HFF-Myc (cell line): ENCODE results near the gene ACACB.

Source experiments
- DNase-seq: peaks from one replicate; pipeline ENCODE4 v3.0.0-alpha.2; 2011; ENCODE audit warnings: low read depth; ENCODE audit errors: extremely low read depth
- H3K4me3 ChIP-seq: replicated peaks from 2 replicates; pipeline ENCODE4 v1.5.1; 2011; ENCODE audit warnings: low read depth, mild to moderate bottlenecking, control low read depth, low read length
- TF ChIP-seq, protein P1 (sequence below): IDR thresholded peaks from 2 replicates; pipeline ENCODE4 v1.5.1; 2012; ENCODE audit warnings: mild to moderate bottlenecking, low read depth, low read length, control low read depth; ENCODE audit errors: missing control alignments

Gene ACACB

DNA sequence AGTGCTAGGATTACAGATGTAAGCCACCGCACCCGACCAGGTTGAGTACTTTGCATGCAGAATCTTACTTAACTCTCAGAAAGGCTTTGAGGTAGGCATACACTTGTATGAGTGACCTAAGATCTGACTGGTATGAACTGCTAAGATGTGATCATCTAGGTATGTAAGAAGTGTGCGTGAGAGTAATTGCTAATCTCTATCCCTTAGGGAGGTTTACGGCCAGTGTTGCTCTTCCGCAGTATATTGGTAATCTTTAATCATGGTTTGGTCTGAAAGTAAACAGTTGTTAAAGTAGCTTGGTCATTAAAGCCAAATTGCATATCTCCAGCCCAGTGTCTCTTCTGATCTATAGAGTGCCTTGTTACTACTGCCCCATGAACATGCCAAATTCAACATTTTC lies 11.2 kb upstream of the ACACB start:
- H3K4me3 ChIP-seq: no peak overlapping the region
- DNase-seq: no peak
- TF ChIP-seq, protein P1, sequence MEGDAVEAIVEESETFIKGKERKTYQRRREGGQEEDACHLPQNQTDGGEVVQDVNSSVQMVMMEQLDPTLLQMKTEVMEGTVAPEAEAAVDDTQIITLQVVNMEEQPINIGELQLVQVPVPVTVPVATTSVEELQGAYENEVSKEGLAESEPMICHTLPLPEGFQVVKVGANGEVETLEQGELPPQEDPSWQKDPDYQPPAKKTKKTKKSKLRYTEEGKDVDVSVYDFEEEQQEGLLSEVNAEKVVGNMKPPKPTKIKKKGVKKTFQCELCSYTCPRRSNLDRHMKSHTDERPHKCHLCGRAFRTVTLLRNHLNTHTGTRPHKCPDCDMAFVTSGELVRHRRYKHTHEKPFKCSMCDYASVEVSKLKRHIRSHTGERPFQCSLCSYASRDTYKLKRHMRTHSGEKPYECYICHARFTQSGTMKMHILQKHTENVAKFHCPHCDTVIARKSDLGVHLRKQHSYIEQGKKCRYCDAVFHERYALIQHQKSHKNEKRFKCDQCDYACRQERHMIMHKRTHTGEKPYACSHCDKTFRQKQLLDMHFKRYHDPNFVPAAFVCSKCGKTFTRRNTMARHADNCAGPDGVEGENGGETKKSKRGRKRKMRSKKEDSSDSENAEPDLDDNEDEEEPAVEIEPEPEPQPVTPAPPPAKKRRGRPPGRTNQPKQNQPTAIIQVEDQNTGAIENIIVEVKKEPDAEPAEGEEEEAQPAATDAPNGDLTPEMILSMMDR: no peak

DNA sequence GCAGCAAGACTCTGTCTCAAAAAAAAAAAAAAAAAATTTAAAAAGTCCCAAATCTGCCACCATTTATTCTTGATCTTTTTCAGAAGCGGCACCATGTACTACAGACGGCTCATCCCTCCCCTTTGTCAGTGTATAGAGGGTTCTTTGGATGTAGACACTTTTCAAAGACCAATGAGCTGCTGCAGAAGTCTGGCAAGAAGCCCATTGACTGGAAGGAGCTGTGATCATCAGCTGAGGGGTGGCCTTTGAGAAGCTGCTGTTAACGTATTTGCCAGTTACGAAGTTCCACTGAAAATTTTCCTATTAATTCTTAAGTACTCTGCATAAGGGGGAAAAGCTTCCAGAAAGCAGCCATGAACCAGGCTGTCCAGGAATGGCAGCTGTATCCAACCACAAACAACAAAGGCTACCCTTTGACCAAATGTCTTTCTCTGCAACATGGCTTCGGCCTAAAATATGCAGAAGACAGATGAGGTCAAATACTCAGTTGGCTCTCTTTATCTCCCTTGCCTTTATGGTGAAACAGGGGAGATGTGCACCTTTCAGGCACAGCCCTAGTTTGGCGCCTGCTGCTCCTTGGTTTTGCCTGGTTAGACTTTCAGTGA lies 6.5 kb upstream of the ACACB start:
- TF ChIP-seq, protein P1: no peak
- DNase-seq: no peak
- H3K4me3 ChIP-seq: no peak overlapping the region

DNA sequence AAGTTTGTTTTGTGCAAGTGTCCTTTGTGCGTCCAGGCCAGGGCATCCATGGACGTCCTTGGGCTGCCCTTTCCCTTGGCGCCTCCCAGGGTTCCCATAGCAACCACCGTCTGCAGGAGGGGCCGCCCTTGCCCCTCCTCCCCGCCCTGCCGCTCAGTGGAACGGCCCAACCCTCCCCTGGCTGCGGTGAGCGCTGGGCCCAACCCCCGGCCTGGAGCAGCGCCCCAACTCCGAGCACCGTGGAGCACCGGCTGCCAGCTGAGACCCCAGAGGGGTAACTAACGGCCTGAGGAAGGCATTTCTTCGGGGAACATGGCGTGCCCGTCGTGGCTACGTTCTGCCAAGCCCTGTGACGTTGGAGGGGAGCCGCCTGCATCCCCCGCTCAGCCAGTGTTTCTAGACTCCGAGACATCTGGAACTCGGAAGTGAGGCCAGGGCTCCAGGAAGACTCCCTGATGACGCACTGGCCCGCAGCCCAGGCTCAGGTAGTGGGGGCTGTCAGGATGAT lies 5.3 kb upstream of the ACACB start:
- TF ChIP-seq, protein P1: no peak
- peak overlapping the region; percentile 43 for H3K4me3 ChIP-seq
- DNase-seq: peak; percentile 62

DNA sequence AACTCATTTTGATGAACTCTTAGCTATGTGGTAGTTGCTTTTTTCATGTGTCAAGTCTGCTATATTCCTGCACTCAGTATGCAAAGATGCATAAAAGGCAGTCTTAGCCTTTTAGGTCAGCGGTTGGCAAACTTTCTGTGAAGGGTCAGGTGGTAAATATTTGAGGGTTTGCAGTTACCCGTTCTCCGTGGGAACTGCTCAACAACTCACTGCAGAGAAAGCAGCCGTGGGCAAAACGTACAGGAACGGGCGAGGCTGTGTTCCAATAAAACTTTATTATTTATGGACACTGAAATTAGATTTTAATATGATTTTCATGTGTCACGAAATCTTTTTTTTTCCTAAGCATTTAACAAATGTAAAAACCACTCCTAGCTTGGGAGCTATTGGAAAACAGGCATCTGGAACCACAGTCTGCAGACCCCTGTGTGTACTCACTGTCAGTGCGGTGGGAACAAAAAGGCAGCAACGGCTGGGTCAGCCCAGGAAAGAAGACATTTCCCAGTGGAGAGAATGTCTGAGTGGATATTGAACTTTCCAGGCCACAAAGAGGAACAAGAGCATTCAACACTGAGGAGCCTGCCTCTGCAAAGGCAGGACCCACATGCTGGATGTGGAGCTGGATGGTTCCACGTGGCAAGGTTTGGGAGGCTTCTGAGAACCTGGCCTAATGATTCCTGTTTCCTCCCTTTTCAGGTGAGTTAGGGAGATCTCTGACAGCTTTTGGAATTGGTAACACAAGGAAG lies 3.5 kb upstream of the ACACB start:
- no peak for DNase-seq
- TF ChIP-seq, protein P1: no peak
- H3K4me3 ChIP-seq: no peak overlapping the region

DNA sequence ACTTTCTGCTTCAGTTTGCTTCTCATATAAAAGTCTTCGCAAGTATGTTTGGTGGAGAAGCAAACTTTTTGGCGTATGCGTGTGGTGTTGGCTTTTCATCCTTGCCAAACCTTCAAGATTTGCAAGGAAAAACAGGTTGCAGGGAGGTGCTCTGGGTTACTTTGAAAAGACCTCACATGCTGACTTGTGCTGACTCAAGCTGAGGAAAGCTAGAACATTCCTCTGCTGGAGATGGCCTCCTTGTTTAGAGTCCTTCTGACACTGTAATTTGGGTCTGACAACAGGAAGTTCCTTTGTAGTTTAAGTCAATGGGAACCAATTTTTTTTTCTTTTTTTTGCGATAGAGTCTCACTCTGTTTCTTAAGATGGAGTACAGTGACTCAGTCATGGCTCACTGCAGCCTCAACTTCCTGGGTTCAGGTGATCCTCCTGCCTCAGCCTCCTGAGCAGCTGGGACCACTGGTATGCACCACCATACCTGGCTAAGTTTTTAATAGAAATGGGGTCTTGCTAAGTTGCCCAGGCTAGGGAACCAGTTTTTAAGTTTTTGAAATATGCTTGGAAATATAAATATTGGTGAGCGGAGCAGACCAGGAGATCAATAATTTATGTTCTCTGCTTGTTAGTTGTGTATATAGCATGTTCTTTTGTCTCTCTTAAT lies 2.6 kb upstream of the ACACB start:
- no peak overlapping the region for H3K4me3 ChIP-seq
- no peak for DNase-seq
- TF ChIP-seq, protein P1: no peak

DNA sequence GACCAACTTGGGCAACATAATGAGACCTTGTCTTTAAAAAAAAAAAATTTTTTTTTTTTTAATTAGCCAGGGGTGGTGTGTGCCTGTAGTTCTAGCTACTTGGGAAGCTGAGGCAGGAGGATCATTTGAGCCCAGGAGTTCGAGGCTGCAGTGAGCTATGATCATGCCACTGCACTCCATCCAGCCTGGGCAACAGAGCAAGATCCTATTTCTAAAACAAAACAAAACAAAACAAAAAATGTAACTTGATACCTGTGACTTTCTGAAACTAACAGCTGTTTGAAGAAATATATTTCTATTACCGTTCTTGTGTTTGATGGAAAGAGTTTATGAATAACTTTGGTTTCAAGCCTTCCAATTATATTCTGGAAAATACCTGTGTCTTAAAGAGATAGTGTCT lies 1.7 kb upstream of the ACACB start:
- no peak for DNase-seq
- H3K4me3 ChIP-seq: no peak overlapping the region
- TF ChIP-seq, protein P1: no peak
